ENCODE results near the gene SCN2B. TPM values are rescaled to one million over a fixed set of nuclear protein-coding genes. Genes with fewer than 3 reads are reported as not detected.

Gene SCN2B
- total and polyA plus RNA-seq, 5 experiments from 2014 or later, result not detected

GRCh38 chr11:118206391-118207031 is 30.1 kb upstream of the SCN2B start:
- Mint-ChIP-seq H3K4me1 (peaks cover 20 to 44% (median 30%) of the 10 kb centered on the region in 4 donors), H3K27me3 (no peaks in the 10 kb centered on the region), H3K4me3 (peak overlapping the region in 9 of 10 donors; percentile 58 to 80 (median 68)), H3K27ac (peak overlapping the region in 7 of 10 donors; percentile 85 to 94 (median 91)), H3K9me3 (peaks cover 0 to 3% (median 0%) of the 10 kb centered on the region in 9 donors), H3K36me3 (peaks cover 11 to 44% (median 35%) of the 10 kb centered on the region in 3 donors)
- peak in 1 of 2 donors; percentile 31 for ATAC-seq
- no peak for DNase-seq
- POLR2A ChIA-PET, result interaction anchor here (1.4 to 3.5 kb wide), 5 partner anchors 7 to 45 kb away, joined by 4 to 19 read pairs (median 4); partner anchors contain the start of gene JAML

GRCh38 chr11:118205606-118206378 is 29.4 kb upstream of the SCN2B start:
- POLR2A ChIA-PET, result interaction anchor here (0.6 to 3.5 kb wide), 6 partner anchors 8 to 148 kb away, joined by 4 to 19 read pairs (median 4); partner anchors contain the start of gene JAML
- ATAC-seq (peak in 1 of 2 donors; percentile 10), DNase-seq (no peak)
- Mint-ChIP-seq H3K9me3 (peaks cover 0 to 3% (median 0%) of the 10 kb centered on the region in 9 donors), H3K4me3 (peak overlapping the region in 9 of 10 donors; percentile 58 to 80 (median 68)), H3K27ac (peak overlapping the region in 7 of 10 donors; percentile 85 to 94 (median 91)), H3K4me1 (peaks cover 20 to 38% (median 28%) of the 10 kb centered on the region in 4 donors), H3K36me3 (peaks cover 11 to 37% (median 32%) of the 10 kb centered on the region in 3 donors), H3K27me3 (no peaks in the 10 kb centered on the region)

- peak in 8 of 10 donors; percentile 26 to 80 (median 62) for DNase-seq
- ATAC-seq, result peak; percentile 43 to 65
- Mint-ChIP-seq H3K27ac (no peak overlapping the region), H3K36me3 (peaks cover 11 to 26% (median 21%) of the 10 kb centered on the region in 3 donors), H3K27me3 (no peaks in the 10 kb centered on the region), H3K4me1 (peaks cover 17 to 39% (median 29%) of the 10 kb centered on the region in 4 donors), H3K9me3 (peaks cover 0 to 3% (median 0%) of the 10 kb centered on the region in 9 donors), H3K4me3 (no peak overlapping the region)
- POLR2A ChIA-PET, result interaction anchor here (0.5 to 2.6 kb wide), 20 partner anchors 10 to 802 kb away, joined by 3 to 34 read pairs (median 4); partner anchors contain the start of genes CD3E, JAML, MPZL3 and UBE4A
Measured at GRCh38 chr11:118202599-118203422, 26.4 kb upstream of the SCN2B start.

GRCh38 chr11:118201966-118202365 is 25.5 kb upstream of the SCN2B start:
- DNase-seq (no peak), ATAC-seq (no peak)

GRCh38 chr11:118200901-118201680 is 24.7 kb upstream of the SCN2B start:
- H3K27ac Mint-ChIP-seq, result no peak overlapping the region
- peaks cover 11 to 23% (median 18%) of the 10 kb centered on the region in 4 donors for H3K4me1 Mint-ChIP-seq
- DNase-seq (peak in 8 of 10 donors; percentile 45 to 71 (median 61)), ATAC-seq (peak; percentile 81 to 82)
- H3K36me3 Mint-ChIP-seq, result peaks cover 8 to 33% (median 16%) of the 10 kb centered on the region in 3 donors
- H3K4me3 Mint-ChIP-seq, result no peak overlapping the region
- H3K27me3 Mint-ChIP-seq, result no peaks in the 10 kb centered on the region
- H3K9me3 Mint-ChIP-seq, result no peaks in the 10 kb centered on the region
- POLR2A ChIA-PET, result interaction anchor here (1.2 to 2.6 kb wide), 8 partner anchors 13 to 107 kb away, joined by 3 to 34 read pairs (median 6); partner anchors contain the start of genes CD3E, JAML and MPZL3

More at GRCh38 chr11:118201966-118202365, 25.5 kb upstream of the SCN2B start:
- peaks cover 0 to 3% (median 0%) of the 10 kb centered on the region in 9 donors for H3K9me3 Mint-ChIP-seq
- POLR2A ChIA-PET, result interaction anchor here (0.5 to 2.6 kb wide), 18 partner anchors 10 to 351 kb away, joined by 3 to 34 read pairs (median 4); partner anchors contain the start of genes CD3E, JAML and MPZL3
- no peak overlapping the region for H3K4me3 Mint-ChIP-seq
- H3K27ac Mint-ChIP-seq, result no peak overlapping the region
- H3K27me3 Mint-ChIP-seq, result no peaks in the 10 kb centered on the region
- H3K4me1 Mint-ChIP-seq, result peaks cover 14 to 32% (median 24%) of the 10 kb centered on the region in 4 donors
- peaks cover 11 to 29% (median 16%) of the 10 kb centered on the region in 3 donors for H3K36me3 Mint-ChIP-seq

GRCh38 chr11:118200497-118200896 is 24.1 kb upstream of the SCN2B start:
- Mint-ChIP-seq H3K36me3 (peaks cover 3 to 39% (median 13%) of the 10 kb centered on the region in 3 donors), H3K4me3 (peak overlapping the region in 1 of 10 donors; percentile 52), H3K27me3 (no peaks in the 10 kb centered on the region), H3K9me3 (no peaks in the 10 kb centered on the region), H3K27ac (no peak overlapping the region), H3K4me1 (peaks cover 5 to 17% (median 15%) of the 10 kb centered on the region in 4 donors)
- no peak for ATAC-seq
- POLR2A ChIA-PET, result interaction anchor here (1.6 to 2.7 kb wide), 3 partner anchors 15 to 24 kb away, joined by 3 to 14 read pairs (median 5); partner anchors contain the start of gene JAML
- DNase-seq, result no peak

- H3K36me3 Mint-ChIP-seq, result peaks cover 0 to 52% (median 6%) of the 10 kb centered on the region in 3 donors
- peaks cover 5 to 14% (median 13%) of the 10 kb centered on the region in 4 donors for H3K4me1 Mint-ChIP-seq
- peak overlapping the region in 9 of 10 donors; percentile 26 to 86 (median 78) for H3K27ac Mint-ChIP-seq
- H3K4me3 Mint-ChIP-seq, result peak overlapping the region in 2 of 10 donors; percentile 13 to 21
- ATAC-seq (no peak), DNase-seq (no peak)
- no peaks in the 10 kb centered on the region for H3K27me3 Mint-ChIP-seq
- POLR2A ChIA-PET, result interaction anchor here (0.9 to 2.7 kb wide), 18 partner anchors 10 to 160 kb away, joined by 3 to 23 read pairs (median 5); partner anchors contain the start of genes JAML, MPZL3 and UBE4A
- no peaks in the 10 kb centered on the region for H3K9me3 Mint-ChIP-seq
Measured at GRCh38 chr11:118199135-118199534, 22.7 kb upstream of the SCN2B start.

- Mint-ChIP-seq H3K27ac (peak overlapping the region; percentile 26 to 93 (median 81)), H3K36me3 (peaks cover 0 to 59% (median 10%) of the 10 kb centered on the region in 3 donors), H3K27me3 (no peaks in the 10 kb centered on the region), H3K4me1 (peaks cover 5 to 14% (median 13%) of the 10 kb centered on the region in 4 donors), H3K4me3 (peak overlapping the region in 5 of 10 donors; percentile 21 to 52 (median 36)), H3K9me3 (no peaks in the 10 kb centered on the region)
- DNase-seq (peak; percentile 72 to 91 (median 82)), ATAC-seq (peak; percentile 42)
- POLR2A ChIA-PET, result interaction anchor here (0.5 to 2.7 kb wide), 20 partner anchors 11 to 262 kb away, joined by 3 to 23 read pairs (median 5); partner anchors contain the start of genes JAML, MPZL2, MPZL3 and UBE4A
Measured at GRCh38 chr11:118198370-118198769, 21.9 kb upstream of the SCN2B start.

- H3K36me3 Mint-ChIP-seq, result peaks cover 4 to 78% (median 24%) of the 10 kb centered on the region in 3 donors
- POLR2A ChIA-PET, result interaction anchor here (0.7 to 1.1 kb wide), 2 partner anchors 24 to 30 kb away, joined by 3 read pairs; partner anchors contain the start of gene JAML
- H3K27ac Mint-ChIP-seq, result peak overlapping the region in 4 of 10 donors; percentile 9 to 79 (median 74)
Measured at GRCh38 chr11:118194835-118195627, 18.6 kb upstream of the SCN2B start.

More at GRCh38 chr11:118194835-118195627, 18.6 kb upstream of the SCN2B start:
- peaks cover 0 to 5% (median 0%) of the 10 kb centered on the region in 9 donors for H3K9me3 Mint-ChIP-seq
- DNase-seq, result no peak
- H3K27me3 Mint-ChIP-seq, result no peaks in the 10 kb centered on the region
- peaks cover 2 to 14% (median 13%) of the 10 kb centered on the region in 4 donors for H3K4me1 Mint-ChIP-seq
- no peak overlapping the region for H3K4me3 Mint-ChIP-seq
- ATAC-seq, result no peak

All from naive thymus-derived CD8-positive, alpha-beta T cell (primary cell).